AG04449 (cell line): ENCODE results near the gene RAB30.
"Not testable (repeated sequence)": the region's sequence is repeated elsewhere in the genome, so short reads cannot be mapped to it uniquely, and the experiment has no call there.

ENCODE experiments used
- CTCF ChIA-PET: fragments of 350-600 bp; formaldehyde crosslinking; extraction: SDS; loops from one replicate; lab custom pipeline; 2021; ENCODE audit warnings: antibody characterized with exemption; lab: Yijun Ruan, JAX
- POLR2A ChIA-PET: fragments of 400-600, 350-600 bp; formaldehyde crosslinking; extraction: SDS; loops from one replicate; lab custom pipeline; 2020; ENCODE audit warnings: antibody characterized with exemption, inconsistent platforms; lab: Yijun Ruan, JAX
- DNase-seq: peaks from one replicate; pipeline ENCODE4 v3.0.0-alpha.2; 2010; ENCODE audit warnings: low read depth, low spot score
- H3K4me3 ChIP-seq: 2 replicates; pipeline ENCODE4 v1.5.1; 2011; ENCODE audit warnings: low read depth, mild to moderate bottlenecking, control low read depth, low read length
- TF ChIP-seq, protein P1 (sequence below): IDR thresholded peaks from one replicate; pipeline ENCODE4 v1.5.1; 2011; ENCODE audit warnings: mild to moderate bottlenecking, moderate library complexity, low read length, control low read depth, inconsistent platforms; ENCODE audit not compliant: insufficient read depth; ENCODE audit errors: missing control alignments

Gene RAB30

DNA sequence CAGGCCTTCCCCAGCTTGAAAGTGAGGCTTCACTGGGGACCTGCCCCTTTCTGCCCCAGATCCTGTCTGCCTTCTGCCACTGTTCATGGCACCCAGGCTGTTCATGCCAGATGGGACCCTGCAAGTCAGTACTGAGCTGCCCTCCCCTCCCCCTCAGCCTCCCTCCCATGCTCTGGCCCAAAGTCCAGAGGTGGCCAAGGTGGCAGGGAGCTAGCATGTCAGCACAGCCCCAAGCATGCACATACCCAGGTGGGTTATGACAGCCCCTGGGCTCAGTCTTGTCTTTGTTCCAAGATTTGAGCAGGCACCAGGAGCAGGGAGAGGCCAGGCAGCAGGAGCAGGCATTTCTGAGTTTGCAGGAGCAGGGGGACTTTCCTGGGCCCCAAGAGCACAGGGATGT is 126.0 kb downstream of the RAB30 start:
- CTCF ChIA-PET, result interaction anchor here (0.7 to 2.2 kb wide), 2 partner anchors 13 to 15 kb away, joined by 3 to 5 read pairs; no protein-coding TSS in a partner anchor
- no peak for DNase-seq
- POLR2A ChIA-PET, result no interaction called here
- TF ChIP-seq, protein P1, sequence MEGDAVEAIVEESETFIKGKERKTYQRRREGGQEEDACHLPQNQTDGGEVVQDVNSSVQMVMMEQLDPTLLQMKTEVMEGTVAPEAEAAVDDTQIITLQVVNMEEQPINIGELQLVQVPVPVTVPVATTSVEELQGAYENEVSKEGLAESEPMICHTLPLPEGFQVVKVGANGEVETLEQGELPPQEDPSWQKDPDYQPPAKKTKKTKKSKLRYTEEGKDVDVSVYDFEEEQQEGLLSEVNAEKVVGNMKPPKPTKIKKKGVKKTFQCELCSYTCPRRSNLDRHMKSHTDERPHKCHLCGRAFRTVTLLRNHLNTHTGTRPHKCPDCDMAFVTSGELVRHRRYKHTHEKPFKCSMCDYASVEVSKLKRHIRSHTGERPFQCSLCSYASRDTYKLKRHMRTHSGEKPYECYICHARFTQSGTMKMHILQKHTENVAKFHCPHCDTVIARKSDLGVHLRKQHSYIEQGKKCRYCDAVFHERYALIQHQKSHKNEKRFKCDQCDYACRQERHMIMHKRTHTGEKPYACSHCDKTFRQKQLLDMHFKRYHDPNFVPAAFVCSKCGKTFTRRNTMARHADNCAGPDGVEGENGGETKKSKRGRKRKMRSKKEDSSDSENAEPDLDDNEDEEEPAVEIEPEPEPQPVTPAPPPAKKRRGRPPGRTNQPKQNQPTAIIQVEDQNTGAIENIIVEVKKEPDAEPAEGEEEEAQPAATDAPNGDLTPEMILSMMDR, result no peak
- no peak overlapping the region for H3K4me3 ChIP-seq

DNA sequence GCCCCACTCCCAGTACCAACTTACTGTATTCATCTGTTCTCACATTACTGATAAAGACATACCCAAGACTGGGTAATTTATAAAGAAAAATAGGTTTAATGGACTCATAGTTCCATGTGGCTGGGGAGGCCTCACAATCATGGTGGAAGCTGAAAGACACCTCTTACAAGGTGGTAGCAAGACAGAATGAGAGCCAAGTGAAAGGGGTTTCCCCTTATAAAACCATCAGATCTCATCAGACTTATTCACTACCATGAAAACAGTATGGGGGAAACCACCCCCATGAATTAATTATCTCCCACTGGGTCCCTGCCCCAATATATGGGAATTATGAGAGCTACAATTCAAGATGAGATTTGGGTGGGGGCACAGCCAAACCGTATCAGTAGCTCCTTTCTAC is 126.7 kb downstream of the RAB30 start:
- CTCF ChIA-PET, result interaction anchor here (2.2 kb wide), 1 partner anchor 14 kb away, joined by 5 read pairs; no protein-coding TSS in a partner anchor
- POLR2A ChIA-PET, DNase-seq, H3K4me3 ChIP-seq: not testable (repeated sequence)

DNA sequence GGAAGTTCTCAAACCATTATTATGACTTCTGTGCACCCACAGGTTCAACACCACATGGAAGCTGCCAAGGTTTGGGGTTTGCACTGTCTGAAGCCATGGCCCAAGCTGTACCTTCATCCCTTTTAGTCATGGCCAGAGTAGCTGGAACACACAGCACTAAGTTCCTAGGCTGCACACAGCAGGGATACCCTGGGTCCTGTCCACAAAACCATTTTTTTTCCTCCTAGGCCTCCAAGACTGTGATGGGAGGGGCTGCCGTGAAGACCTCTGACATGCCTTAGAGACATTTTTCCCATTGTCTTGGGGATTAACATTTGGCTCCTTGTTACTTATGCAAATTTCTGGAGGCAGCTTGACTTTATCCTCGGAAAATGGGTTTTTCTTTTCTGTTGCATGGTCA is 127.5 kb downstream of the RAB30 start:
- CTCF ChIA-PET, result no interaction called here
- TF ChIP-seq, protein P1, result no peak
- POLR2A ChIA-PET, result no interaction called here

DNA sequence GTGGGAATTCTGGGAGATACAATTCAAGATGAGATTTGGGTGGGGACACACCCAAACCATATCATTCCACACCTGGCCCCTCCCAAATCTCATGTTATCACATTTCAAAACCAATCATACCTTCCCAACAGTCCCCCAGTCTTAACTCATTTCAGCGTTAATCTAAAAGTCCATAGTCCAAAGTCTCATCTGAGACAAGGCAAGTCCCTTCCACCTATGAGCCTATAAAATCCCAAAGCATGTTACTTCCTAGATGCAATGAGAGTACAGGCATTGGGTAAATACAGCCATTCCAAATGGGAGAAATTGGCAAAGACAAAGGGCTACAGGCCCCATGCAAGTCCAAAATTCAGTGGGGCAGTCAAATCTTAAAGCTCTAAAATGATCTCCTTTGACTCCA is 128.3 kb downstream of the RAB30 start:
- CTCF ChIA-PET, H3K4me3 ChIP-seq, DNase-seq: not testable (repeated sequence)
- POLR2A ChIA-PET, result interaction anchor here (0.8 kb wide), 1 partner anchor 139 kb away, joined by 3 read pairs; no protein-coding TSS in a partner anchor

More for the DNA sequence above, 127.5 kb downstream of the RAB30 start:
- DNase-seq, result no peak
- no peak overlapping the region for H3K4me3 ChIP-seq

DNA sequence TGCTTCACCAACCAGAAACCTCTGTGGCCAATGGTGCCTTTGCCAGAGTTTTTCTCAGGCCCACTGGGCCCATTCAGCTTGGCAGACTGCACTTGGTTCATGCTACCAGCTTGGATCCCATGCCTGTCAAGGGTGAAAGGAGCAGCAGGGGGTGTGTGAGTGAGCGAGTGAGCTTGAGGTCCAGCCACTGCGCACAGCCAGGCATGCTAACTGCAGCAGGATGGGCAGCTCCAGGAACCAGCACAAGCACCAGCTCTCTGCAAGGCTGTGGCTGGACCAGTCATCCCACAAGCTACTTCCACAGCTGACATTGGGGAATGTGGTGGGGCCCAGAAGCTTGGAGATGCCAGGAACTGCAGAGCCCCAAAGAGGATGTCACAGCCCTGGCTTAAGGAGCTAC is 129.3 kb downstream of the RAB30 start:
- TF ChIP-seq, protein P1, result no peak
- CTCF ChIA-PET, result interaction anchor here (0.9 to 1.2 kb wide), 3 partner anchors 12 to 166 kb away, joined by 3 to 4 read pairs (median 3); no protein-coding TSS in a partner anchor
- H3K4me3 ChIP-seq, result no peak overlapping the region
- DNase-seq, result no peak
- POLR2A ChIA-PET, result interaction anchor here (0.8 kb wide), 1 partner anchor 140 kb away, joined by 3 read pairs; no protein-coding TSS in a partner anchor

DNA sequence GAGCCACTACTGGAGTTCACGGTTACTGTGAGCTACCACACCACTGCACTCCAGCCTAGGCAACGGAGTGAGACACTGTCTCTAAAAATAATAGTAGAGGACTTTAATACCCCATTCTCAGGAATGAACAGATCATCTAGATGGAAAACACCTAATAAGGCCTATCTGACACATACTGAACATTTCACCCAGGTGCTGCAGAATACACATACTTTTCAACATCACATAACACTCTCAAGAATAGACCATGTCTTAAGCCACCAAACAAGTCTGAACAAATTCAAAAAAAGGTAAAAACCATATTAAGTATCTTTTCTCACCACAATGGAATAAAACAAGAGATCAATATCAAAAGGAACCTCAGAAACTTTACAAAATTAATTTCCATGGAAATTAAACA is 132.2 kb downstream of the RAB30 start:
- H3K4me3 ChIP-seq, result no peak overlapping the region
- ChIA-PET POLR2A (no interaction called here), CTCF (interaction anchor here (1.9 to 2.1 kb wide), 2 partner anchors 9 to 13 kb away, joined by 7 to 12 read pairs; no protein-coding TSS in a partner anchor)
- DNase-seq, result no peak
- TF ChIP-seq, protein P1, result no peak

DNA sequence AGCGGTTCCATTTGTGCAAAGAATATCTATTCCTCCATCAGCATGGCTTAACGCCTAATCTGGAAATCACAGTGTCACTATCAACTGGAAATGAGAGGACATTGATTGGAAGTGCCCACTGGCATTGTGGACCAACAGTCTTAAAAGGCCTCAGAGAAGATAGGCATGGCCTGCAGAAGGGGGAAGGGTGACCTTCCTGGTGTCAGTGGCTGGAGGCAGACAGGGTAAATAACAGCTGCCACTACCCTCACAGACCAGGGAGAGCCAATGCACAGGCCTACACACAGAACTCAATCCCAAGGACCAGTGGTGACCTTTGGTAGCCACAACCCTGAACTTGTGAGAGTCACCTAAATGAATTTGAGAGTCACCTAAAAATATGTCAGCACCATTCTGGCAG is 134.1 kb downstream of the RAB30 start:
- ChIA-PET CTCF (no interaction called here), POLR2A (no interaction called here)
- H3K4me3 ChIP-seq, result no peak overlapping the region
- TF ChIP-seq, protein P1, result no peak
- DNase-seq, result no peak
